GM19023 (cell line): Measurements from ENCODE around the gene CYTH2.

Source experiments
- ATAC-seq: cut with Tn5 transposase; IDR thresholded peaks from one replicate; pipeline ENCODE4 v1.9.1; 2021; ENCODE audit warnings: mild to moderate bottlenecking, moderate library complexity; ENCODE audit not compliant: unreplicated experiment

The CYTH2 gene

DNA sequence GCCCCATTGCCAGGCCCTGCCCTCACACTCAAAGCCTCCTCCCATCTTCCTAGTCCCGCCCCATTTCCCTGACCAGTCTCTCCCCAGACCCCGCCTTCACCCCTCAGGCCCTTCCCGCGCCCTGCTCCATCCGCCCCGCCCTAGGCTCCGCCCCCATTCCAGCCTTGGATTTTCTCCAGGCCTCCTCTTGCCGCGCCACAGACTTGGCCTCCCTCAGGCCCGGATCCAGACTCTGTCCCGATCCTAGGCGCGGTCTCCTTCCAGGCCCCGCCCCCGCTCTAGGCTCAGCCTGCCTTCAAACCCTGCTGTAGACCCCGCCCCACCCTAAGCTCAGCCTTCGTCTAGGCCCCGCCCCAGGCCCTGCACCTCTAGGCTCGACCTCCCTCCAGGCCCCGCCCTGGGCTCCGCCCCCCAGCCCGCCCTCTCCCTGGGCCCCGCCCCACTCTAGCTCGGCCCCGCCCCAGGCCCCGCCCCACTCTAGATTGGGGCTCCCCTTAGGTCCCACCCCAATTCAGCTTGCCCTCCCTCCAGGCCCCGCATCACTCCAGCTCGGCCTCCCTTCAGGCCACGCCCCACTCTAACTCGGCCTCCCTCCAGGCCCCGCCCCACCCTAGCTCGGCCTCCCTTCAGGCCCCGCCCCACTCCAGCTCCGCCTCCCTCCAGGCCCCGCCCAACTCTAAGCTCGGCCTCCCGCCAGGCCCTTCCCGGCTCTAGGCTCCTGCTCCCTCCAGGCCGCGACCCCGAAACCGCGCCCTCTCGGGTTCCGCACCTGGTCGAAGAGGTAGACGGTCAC is 24.0 kb downstream of the CYTH2 start:
- peak; percentile 61 for ATAC-seq

DNA sequence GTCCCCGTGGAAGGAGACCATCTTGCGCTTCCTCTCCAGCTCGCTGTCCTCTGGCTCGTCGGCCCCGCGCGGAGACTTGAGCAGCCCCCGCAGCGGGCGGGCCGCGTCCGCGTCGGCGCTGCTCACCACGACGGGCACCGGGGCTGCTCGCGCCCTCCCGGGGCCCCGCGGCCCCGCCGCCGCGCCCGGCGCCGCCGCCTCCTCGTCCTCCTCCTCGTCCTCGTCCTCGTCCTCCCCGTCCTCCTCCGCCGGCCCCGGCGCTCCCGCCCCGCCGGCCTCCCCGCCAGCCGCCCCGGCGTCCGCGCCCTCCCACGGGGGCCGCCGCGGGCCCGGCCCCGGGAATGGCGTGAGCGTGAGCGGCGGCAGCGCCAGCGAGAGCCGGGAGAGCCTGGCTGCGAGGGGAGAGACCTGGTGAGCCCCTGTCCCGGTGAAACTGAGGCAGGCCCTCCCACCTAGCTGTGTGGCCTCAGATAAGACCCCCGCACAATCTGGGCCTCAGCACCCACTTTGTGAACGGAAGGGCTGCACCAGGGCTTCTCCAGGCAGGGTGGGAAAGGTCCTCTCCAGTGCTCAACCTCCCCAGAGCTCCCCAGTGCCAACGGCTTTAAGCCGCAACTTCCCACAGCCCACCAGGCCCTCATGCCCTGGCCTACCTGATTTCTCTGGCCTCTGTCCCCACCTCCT is 24.7 kb downstream of the CYTH2 start:
- peak; percentile 6 for ATAC-seq

GRCh38 chr19:48495396-48495795 is 26.2 kb downstream of the CYTH2 start:
- no peak for ATAC-seq

DNA sequence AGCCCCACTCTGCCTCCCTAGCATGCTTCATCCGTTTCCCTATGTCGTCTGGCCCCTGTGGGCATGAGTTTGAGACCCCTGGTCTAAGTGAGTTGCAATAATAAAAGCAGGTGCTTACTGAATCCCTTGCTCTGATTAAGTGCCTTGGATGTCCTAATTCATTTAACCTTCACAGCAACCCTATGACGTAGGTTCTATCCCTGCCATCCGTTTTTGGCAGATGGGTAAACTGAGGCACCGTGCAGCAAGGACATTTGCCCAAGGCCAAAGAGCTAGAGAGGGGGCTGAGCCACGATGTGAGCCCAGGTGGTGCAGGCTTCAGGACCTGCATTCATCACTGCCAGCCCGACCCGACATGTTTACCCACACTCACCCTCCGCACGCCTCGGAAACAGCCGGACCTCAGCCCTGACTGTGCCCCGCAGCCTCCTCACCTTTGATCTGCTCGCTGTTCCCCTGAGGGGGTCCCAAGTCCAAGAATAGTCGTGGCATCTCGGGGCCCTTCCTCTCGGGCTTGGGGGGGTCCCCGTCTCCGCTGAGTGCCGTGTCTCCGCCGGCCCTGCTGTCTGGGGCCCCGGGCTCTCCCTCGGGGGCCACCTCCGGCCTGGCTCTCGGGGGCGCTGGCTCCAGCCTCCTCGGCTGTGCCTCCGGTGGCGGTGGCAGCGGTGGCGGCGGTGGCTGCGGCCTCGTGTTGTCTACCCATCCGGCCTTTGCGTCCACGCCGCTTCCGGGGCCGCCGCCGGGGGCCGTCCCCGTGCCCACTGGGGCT is 28.0 kb downstream of the CYTH2 start:
- ATAC-seq: no peak

DNA sequence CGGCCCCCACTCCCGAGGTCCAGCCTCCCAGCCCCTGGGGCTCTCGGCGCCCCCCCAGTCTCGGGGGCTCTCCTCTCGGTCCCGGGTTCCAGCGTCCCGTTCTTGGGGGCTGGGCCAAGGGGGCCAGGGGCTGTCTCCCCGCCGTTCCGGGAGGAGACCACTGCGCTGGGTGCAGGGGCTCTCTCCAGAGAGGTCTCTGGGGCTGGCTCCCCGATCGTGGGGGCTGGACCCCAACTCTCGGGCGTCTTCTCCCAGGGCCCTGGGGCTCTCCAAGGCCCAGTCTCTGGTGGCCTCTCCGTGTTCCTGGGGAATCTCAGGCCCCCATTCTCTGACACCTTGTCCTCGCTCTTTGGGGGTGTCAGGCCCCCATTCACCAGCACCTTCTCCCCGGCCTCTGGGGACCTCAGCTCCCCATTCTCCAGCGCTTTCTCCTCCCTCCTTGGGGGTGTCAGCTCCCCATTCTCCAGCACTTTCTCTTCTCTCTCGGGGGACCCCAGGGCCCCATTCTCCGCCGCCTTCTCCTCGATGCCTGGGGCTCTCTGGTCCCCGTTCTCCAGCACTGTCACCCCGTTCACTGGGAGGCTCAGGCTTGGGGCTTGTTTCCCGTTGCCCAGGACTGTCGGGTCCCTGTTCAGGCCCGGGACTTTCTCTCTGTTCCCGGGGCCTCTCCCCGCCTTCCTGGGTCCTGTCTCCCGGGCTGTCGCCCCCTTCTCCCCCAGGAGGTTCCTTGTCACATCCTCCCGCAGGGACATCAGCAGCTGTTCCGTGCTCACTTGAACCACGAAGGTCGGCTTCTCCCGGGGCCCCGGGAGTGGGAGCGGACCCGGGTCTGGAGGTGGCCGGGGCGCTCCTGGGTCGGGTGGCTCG is 28.8 kb downstream of the CYTH2 start:
- ATAC-seq: no peak

DNA sequence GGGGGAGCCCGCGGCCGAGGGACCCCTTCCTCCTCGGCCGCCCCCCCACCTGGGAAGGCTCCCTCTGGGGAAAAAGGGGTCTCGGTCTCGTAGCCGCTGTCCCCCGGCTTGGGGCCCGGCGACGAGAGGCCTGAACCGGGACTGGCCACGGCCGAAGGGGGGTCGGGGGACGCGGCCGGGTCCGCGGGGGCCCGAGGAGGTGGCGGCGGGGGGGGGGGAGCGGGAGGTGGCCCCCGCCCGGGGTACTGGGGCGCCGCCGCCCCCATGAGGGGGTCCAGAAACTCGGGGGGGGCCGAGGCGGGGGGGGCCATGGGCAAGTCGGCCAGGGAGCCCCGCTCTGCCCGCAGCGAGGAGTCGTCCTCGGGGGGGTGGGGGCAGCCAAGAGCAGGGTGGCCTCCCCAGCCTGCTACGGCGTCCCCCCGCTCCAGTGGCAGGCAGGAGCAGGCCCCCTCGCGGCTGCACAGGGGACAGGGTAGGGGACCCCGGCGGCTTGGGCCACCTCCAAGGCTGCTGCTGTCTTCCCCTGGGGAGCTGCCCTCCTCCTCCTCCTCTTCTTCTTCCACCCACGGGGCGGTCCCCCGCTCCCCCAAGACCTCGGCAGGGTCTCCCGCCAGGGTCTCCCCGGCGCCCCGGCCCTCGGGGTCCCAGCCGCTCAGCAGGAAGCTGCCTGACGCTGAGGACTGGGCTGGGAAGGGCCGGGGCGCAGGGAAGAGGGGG is 29.6 kb downstream of the CYTH2 start:
- no peak for ATAC-seq

DNA sequence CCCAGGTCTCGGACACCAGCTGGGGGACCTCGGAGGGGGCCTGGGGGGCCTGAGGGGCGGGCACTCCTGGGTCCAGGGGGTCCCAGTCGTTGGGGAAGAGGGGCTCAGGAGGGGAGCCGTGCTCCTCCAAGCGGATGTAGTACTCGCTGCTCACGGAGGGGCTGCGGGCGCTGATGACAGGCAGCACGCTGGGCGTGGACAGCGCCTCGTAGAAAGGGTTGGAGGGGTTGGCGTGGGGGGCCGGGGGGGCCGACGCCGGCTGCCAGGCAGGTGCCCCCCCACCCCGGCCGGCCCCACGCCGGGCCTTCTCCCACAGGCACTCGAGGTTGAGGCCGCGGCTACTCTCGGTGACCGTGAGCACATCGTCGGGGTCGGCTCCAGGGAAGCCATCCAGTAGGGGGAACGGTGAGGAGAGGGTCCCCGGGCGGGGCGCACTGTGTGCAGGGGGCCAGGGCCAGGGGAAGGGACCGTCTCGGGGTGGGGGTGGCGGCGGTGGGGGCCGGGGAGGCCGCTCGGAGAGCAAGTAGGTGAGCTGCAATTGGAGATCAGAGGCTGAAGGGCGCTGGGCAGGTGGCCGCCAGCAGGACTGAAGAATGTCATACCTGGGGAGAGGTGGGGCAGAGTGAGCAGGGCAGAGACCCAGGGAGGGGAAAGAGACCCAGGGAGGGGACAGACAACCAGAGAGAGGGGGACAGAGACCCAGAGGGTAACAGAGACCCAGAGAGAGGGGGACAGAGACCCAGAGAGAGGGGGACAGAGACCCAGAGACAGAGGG is 30.3 kb downstream of the CYTH2 start:
- ATAC-seq: no peak

DNA sequence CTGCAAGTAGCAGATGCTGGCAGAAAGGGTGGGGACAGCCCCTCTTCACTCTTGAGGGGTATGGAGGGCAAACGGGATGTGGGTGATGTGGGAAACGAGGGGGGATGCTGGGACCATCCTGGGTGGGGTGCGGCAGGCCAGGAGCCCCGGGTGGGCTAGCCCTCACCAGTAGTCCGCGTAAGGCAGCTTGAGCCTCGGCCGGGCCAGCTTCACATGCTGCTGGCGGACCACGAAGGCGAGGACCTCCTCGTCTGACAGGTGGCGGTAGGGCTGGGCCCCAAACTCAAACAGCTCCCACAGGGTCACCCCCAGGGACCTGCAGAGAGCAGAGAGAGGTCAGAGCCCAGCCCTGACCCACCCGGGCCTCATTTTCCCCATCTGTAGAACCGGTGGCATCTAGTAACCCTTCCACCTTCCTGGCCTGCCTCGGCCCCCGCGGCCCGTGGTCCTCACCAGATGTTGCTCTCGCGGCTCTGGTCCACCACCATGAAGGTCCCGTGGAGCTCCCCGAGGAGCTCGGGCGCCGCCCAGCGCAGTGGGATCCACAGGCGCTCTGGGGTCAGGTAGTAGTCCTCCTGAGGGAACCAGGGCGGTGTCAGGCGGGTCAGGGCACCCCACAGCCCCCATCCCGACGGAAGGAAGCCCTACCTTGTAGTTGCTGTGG is 31.8 kb downstream of the CYTH2 start:
- ATAC-seq: no peak

DNA sequence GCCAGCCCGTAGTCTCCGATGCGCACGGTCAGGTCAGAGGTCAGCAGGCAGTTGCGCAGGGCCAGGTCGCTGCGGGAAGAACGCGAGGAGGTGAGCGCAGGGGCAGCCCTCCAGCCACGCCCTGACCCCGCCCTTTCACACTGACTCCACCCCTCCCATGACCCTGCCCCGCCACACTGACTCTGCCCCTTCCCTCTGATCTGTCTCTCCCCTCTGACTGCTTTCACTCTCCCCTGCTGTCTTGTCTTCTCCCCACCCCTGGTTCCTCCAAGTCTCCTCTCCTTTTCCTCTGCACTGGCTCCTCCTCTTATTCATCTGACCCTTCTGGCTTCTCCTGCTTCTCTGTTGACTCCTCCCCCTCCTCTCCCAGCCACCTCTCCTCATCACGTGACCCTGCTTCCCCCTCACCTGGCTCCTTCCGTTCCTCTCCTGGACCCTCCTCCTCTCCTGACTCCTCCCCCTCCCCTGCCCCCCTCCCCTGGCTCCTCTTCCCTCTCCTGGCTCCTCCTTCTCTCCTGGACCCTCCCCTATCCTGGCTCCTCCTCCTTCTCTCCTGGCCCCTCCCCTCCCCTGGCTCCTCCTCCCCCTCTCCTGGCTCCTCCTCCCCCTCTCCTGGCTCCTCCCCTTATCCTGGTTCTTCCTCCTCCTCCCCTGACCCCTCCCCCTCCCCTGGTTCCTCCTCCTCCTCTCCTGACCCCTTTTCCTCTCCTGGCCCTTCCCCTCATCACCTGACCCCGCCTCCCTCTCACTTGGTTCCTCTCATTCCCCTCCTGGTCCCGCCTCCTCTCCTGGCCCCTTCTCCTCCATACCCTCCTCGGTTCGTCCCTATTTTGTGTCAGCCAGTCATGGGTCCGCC is 32.6 kb downstream of the CYTH2 start:
- ATAC-seq: no peak

GRCh38 chr19:48502350-48503018 is 33.3 kb downstream of the CYTH2 start:
- ATAC-seq: no peak

DNA sequence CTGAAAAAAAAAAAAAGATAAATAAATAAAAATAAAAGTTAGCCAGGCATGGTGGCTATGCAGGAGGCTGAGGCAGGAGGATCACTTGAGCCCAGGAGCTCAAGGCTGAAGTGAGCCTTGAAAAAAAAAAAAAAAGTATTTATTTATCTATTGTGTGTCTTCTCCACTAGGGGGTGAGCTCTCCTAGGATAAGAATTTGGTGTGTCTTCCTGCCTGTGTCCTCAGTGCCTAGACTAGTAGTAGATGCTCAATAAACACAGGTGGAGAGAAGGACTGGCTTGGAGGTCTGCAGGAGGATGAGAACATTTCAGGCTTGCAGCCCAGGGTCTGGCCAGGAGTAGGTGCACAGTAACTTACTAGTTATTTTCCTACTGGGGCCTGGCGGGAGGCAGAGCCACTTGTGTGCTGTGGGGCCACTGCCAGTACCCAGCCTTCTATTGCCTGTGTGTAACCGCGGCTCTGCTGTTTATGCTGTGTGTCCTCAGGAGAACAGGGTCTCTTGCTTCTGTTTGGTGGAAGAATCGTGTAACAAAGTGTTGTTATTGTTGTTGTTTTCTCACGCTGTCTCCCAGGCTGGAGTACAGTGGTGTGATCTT is 37.1 kb downstream of the CYTH2 start:
- ATAC-seq: no peak

- ATAC-seq: no peak
These were observed 38.8 kb downstream of the CYTH2 start for GRCh38 chr19:48507911-48508439.

- no peak for ATAC-seq
These were observed 39.7 kb downstream of the CYTH2 start for GRCh38 chr19:48508729-48509411.

DNA sequence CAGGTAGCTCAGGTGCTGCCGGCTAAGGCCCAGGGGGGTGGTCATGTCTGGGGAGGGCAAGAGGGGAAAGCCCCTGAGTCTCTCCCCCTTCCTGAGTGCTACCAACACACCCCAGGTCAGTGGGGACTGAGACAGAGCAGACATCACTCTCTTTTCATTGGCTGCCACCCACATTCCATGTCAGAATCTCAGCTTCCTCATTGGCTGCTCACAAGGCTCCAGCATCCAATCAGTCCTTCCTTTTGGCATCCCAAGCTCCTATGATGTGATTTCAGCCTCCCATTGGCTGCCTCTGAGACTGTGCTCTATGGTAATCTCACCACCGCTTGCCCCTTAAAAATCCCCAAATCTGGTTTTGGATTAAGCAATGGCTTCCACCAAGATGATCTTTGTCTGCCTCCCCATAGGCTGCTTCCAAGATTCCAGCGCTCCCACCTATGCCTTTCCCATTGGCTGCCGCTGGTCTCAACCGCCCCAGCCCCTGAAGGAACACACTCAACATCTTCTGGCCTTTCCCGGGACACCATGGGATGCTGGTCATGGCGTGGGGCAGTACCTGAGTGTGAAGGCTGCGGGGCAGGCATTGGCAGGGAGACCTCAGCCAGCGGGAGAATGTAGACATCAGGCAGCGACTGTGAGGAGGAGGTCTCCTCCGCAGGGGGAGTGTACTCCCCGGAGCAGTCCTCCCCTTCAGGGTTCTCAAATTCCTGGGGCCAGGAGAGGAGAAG is 40.5 kb downstream of the CYTH2 start:
- no peak for ATAC-seq

DNA sequence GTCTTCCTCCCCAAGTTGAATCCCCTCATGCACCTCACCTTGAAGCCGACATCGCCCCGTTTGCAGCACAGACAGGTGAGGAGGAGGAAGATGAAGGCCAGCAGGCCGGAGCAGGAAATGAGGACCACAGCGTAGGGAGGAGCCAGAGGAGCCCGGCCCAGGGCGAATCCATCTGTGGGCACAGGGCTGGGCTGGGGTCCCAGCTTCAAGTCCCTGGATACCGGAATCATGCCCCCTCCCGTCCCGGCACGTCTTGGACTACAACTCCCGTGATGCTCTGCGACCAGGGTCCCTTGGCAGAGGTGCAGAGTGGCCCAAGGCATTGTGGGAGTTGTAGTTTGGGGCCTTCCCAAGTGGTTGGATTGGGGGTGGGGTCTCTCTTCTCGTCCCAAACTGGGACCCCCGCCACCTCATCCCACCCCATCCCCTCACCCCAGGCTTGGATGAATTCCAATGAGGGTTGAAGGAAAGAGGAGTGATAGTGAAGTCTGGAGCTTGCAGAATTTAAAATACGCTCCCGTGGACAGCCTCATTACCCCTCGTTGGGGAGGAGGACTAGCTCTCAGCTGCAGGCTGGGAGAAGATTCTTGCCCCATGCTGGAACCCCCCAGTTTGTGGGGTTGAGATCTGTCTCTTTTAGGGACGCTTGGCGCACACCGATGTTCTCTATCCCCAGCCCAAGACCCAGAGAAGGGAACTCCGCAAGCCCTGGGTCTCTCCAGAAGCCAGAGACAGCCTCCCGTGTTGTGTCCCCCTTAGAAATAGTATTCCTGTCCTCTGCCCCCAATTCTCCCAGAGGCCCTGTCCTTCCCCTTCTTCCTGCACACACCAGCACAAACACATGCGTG is 41.5 kb downstream of the CYTH2 start:
- ATAC-seq: no peak
